ENCODE data around the gene THSD4.

The THSD4 gene

DNA sequence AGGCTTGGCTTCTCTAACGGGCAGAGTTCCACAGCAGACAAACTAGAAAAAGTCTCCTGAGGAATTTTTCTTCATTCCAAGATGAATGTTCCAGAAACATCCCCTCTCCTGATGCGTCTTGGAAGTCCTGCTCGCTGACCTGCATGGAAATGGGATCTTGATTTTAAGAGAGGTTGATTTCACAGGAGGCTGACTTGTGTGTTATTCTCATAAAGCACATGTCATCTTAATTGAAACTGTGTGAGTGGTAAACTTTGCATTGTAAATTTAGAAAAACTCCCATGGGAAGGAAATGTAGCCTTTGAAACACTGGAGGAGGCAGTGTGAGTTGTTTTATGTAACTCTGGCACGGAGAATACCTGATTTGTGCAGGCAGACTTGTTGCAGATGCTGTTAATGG, 357.3 kb downstream of the THSD4 start:
- no peak for FAIRE-seq

DNA sequence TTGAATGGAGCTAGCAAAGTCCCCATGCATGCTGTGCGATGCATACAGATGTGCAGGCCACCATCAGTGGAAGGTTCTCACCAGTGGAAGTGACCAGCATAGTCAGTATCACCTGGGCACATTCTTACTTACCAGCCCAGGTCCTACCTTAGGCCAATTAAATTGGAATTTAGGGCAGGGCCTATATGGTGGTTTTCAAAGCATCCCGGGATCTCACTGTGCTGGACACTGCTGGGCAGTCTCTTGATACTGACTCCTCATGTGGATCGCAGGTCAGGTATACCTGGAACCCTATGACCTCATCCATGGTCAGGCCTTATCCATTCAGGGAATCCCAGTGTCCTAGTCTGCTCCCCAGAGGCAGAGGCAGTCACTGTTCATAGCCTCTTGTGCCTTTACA, 358.5 kb downstream of the THSD4 start:
- FAIRE-seq: no peak

DNA sequence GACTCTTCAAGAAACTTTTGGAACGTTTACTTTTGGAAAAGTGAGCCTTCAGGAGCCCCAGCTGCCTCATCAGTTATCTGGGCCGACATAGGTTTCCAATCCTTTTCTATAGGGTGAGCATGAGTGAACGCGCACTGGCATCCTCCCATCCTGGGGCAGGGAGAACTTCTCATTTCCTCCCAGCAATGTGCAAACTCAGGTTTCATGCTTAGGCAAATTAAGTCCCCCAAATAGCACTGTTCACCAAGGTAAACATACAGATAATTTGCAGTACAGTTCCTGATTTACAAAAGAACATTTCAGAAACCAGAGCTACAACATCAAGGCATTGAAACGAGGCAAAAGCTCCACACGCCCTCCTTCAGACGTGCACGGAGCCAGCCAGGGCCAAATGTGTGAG, 361.6 kb downstream of the THSD4 start:
- FAIRE-seq: no peak

DNA sequence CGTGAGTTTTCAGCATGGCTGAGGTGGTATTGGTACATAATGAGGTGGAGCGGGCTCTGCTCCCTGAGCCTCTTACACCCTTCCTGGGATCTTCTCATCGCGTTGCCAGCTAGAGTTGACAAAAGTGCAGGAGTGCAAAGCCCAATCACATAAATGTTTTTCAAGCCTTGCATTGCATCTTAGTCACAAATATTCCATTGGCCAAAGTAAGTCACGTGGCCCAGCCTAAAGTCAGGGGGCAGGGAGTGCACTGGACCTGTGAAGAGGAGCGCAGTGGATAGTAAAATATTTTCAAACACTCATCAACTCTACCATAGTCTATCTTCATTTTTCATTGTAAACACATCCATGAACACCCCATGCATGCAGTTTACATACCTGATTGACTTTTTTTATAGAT, 365.3 kb downstream of the THSD4 start:
- no peak for FAIRE-seq

DNA sequence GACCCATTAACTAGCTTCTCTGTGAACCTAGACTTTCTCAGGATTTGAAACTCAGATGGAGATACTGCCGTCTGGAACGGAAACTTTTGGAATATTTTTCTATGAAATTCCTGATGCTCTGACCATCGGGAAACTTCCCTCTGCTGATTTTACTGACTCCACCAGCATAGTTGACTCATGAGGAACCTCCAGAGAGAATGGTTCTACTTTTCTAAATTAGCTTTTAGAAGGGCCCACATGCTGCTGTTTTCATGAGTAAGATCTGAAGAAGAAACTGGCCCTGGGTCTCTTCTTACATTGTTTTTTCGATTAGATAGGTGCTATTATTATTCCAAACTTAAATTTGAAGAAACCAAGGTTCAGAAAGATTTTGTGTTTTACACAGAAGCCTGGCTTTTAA, 368.8 kb downstream of the THSD4 start:
- FAIRE-seq: no peak

DNA sequence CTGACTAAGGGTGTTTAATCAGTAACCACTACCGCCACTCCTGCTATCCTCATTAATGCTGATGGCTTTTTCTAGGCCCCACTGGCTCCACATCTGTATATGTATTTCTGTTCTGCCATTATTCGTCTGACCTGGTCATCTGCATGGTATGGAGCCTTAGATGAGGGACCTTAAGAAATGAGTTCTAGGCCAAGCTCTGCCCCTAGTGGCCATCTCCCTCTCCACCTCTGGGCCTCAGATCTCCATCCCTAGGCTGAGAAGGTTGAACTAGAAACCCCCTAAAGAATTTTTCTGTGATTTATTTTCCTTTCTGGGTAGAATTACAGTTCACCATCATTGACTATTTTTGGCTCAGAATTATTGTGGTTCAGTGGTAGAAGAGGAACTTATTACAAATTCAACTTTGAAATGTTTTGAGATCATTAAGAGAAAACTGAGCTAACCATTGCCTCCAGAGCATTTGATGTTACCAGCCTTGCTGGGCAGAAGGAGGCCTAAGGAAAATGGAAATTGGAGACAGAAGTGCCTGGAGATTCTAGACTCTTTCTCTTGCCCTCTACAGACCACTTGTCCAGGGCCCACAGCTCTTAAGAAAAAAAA, 369.9 kb downstream of the THSD4 start:
- no peak for FAIRE-seq

DNA sequence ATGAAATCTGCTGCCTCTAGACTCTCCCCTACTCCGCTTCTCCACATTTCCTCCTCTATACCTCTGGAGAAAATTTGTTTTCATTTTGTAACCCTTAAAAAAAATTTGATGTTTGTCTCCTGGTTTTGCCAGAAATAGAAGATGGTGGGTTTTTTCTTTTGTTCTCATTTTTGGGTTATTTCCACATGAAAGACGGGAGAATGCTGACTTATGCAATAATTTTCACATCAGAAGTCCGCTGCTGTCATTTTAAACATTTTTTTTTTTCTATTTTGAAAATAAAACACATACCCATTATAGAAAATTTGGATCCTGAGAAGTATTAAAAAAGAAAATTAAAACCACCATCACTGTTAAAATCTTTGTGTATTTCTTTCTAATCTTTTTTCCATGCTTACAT, 374.3 kb downstream of the THSD4 start:
- FAIRE-seq: no peak

DNA sequence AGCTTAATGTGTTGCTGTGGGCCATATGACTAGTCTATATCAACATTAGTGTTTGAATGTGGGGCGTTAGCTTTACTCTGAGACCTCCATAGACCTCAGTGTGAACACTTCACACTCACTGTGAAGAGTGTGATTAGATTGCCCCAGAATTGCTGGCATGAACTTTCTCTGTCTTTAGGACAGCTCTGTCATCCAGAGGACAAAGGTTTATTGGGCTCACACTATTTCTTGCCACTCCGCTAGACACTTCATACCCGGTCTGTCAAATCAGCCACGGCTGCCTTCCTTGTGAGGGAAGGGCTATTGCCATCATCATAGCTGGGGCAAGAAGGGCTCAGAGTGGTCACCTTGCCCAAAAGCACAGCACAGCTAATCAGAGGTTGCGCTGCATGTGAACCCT, 378.3 kb downstream of the THSD4 start:
- no peak for FAIRE-seq

DNA sequence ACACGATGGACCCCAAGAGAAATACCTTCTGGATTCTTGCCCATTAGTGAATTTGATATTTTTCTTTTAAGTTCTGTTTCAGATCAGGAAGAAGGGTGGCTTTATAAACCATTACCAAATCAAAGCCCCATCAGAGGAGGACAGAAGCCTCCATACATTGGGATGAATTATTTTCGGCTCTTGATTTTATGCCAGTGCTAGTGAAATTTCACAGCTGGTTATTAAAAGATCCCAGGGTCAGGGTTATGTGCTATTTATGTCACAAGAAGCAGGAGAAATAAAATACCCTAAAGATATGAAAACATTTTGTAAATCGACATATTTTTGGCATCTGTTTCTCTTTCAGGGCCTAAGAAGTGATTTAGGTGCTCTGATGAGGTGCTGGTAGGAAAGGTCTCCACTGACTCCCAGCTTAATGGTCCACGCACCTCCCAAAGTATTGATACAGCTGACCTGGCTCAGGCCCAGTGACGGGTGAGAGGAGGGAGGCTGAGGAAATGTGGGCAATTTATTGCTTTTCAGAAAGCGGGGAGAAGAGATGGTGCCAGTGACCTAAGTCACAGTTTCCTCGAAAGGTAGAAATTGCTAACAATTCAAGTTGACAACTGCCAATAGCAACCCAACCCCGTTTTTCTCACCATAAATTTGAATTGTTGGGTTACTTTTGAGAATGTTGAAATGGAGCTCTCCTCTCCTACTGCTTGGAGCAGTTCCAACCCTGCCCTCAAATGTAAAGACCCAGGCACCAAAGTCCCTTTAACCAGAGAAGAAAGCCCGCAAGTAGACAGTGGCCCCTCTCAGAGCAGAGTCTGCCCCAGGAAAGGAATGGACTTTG, 379.5 kb downstream of the THSD4 start:
- no peak for FAIRE-seq

DNA sequence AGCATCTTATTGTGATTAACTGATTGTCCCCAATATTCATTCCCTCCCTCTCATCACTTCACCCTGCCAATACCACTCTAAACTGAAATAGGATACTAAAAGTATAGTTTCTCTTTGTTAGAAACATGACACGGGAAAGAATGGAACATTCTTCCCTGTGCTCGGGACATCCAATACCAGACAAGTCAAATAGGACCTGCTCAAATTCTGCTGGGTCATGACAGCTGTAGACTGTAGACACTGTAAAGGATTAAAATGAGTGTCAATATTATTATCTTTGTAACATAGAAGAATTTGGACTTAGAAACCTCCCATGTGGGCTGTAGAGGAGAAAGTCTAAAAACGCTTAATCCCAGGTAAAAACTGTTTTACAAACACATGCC, 380.1 kb downstream of the THSD4 start:
- FAIRE-seq: no peak

DNA sequence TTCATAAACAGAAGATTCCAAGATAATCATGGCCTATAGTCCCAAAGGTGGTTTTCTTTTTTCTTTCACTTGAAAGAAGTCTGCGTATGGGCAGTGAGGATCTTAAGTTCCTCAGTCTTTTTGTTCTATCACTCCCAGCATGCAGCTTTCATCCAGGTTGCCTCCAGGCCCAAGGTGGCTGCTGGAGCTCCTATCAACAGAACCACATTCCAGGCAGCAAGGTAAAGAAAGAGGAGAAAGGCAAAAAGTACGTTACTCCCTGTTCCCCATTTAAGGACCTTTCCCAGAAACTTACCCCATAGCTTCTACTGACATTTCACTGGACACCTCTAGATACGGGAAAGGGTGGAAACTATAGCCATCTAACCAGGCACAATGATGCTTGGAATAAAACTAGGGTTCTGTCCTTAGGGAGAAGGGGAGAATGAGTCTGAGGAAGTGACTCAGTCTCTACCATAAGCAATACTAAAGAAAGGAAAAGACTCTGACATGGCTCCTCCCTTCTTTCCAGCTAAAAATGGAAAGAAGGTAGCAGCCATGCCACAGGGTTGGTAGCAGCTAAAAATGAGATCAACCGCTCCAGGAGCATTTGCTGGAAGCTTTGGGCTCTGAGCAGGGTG, 381.2 kb downstream of the THSD4 start:
- FAIRE-seq: no peak

DNA sequence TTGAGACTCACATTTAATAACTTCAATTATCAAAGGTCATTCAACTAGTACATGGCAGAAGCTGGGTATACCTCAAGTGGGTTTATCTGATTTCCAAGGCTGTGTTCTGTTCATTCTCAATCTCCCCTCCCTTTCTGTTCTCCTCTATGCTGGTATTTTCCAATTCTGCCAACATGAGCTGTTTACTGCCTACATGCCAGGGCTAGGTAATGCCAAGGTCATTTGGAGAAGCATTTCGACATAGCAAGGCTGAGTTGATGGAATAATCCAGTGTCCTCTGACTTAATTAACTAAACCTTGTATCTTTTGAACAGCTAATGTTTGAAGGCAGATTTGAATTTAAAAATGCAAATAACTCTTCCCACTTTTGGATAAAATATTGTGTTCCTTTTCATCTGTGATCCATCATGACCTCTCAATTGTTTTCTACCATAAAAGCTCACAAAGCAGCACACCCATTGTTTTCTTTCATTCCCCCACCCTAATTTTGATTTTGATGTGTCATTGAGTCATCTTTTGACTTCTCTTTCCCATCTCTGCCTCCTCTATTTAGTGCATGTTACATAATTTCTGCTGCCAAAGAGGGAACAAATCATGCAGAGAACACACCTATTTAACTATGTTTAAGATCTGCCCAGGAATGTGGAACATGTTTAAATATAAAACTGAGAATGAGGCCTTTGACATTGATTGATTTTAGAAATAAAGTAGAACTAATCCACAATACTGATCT, 386.2 kb downstream of the THSD4 start:
- FAIRE-seq: no peak

DNA sequence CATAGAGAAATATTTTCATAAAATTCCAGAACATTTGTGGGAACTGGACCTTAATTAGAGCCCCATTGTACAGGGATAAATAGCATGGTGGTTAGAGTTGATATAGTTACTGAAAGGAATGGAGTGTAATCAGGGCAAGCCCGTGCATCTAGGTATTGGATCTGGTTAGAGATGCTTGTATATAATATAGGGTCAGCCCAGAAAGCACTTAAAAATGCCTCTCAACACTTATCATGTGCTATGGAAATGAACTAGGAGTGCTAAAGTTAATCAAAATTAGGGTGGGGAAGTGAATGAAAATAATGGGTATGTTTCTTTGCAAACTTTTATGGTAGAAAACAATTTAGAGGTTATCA, 386.8 kb downstream of the THSD4 start:
- no peak for FAIRE-seq

DNA sequence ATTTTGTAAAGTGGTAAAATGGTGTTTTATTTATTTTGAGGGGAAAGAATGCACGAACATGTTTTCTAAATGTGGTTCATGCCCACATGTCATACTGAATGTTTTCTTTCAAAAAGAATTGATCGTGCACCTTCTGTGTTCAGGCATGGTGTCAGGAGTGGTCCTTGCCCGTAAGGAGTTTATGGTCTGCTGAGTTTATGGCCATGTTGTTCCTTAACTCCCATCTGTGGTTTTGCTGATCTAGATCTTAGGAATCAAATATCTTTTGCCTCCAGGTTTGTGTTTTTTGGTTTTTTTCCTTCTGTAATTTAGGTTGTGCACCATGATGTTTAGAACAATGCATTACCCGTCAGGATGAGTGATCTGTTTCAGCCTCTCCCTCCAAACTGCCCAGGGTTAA, 390.7 kb downstream of the THSD4 start:
- FAIRE-seq: no peak

DNA sequence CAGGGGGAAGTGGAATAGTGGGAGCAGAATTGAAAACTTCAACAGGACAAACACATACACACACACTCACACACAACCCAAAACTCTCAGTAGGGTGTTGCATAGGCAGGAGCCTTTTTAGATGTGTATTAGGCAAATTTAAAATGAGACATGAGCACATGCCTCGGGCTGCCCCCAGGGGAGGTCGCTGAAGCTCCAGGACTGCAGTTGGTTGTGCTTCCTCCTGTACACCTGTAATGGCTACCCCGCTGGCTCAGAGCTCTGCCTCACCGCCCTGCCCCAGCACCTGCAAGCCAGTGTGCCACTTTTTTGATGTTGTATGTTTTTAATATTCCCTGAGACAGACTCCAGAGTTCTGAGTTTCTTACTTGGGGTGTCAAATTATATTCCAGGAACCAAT, 391.7 kb downstream of the THSD4 start:
- FAIRE-seq: no peak

DNA sequence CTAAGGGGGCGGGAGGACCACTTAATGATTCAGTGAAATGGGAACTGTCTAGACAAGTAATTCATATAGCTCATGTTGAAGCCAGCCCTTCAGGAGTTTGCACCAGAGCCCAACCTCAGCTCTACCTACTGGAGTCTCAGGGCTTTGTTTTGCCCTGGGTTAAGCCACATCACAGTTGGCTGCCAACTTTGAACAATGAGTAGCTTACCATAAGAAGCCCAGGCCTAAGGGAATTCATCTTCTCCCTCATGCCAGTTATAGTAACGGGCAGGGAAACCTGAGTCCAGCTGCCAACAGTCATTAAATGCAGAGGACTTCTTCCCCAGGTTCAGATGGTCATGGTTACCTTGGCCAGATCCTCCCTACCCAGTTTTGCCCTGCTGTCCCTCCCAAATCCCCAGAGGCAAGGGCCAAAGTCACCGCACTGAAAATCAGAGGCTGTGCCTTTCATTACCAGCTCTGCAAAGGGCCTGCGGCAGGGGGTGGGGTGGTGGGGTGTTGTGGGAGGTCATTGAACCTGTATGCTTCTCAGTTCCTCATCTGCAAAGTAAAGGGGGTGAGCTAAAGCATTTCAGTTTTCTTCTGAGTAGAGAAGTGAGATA, 392.9 kb downstream of the THSD4 start:
- FAIRE-seq: no peak

DNA sequence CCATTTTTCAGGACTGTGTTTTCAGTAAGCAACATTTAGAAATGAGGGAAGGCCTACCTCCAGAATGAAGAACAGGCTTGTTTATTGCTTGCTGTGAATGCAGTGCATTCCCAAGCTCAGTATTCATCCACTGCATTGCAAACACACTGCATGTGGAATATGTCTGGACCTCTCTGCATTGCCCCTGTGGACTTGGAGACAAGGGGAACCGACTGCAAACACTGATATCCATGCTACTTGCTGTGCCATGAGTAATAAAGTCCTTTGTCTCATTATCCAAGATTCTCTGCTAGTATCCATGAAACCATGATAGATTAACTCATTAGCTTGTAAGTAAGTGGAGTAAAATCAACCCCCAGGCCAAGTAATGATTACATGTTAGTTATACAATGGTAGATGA, 393.9 kb downstream of the THSD4 start:
- no peak for FAIRE-seq

DNA sequence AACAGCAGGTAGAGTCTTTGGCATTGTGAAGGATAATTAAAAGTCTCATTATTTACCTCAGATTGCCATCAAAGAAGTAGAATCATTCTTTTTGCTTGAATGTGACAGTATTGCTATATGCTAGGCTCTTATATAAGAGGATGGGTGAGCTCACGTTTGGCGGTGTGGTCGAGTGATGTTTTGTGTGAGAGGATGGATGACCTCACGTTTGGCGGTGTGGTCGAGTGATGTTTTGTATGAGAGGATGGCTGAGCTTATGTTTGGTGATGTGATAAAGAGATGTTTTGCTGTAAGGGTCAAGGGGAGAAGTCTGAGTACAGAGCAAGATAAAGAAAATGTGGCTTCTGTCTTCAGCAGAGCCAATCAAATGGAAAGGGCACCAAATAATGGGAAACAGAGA, 395.5 kb downstream of the THSD4 start:
- FAIRE-seq: no peak

DNA sequence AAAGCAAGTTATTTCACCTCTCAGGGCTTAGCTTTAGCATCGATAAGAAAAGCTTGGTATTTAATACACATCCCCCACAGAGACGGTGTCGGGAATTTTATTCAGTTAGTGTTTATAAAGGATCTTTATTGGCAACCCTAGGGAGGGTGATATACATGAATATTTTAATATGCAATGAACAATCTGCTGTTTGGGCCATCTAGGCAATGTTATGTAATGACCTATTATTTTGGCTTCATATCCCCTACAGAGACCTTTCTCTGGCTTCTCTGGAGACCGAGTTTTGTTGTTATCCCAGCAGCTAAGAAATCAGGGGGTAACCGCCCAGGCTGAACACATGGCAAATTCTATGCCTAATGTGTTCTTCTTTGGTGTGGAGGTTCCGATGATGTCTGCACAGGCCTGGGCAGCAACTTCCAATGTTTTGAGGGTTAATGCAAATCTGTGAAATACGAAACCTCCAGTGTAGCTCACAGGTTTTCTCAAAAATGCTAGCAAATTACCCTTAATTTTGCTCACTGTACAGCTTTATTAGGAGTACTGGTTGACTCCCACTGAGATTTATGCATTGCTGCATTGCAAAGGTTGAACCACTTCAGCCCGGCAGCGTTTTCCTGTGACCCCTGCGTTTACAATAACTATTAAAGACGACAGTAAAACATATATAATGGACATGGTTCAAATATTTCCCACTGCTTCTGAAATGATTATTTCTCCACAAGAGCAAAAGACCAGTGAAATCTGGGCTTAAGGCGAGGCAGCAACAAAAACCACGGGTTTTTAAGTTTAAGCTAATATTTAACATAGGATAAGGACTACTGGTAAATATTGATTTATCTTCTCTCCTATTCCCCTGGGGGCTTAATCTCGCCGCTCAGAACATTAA, 396.8 kb downstream of the THSD4 start:
- no peak for FAIRE-seq

DNA sequence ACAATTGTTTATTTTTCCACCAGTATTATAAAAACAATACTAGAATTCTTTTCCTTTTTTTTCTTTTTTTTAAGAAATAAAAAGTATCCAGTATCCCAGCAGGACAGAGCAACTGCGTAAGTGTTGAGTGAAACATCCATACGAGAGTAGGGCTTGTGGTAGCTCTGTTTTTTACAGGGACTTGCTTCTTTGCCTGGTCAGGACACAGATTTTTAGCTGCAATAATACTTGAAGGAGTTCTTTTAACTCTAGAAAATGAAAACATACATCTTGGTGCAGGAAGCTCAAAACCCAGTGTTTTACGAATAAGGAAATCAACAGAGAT, 397.4 kb downstream of the THSD4 start:
- FAIRE-seq: no peak

DNA sequence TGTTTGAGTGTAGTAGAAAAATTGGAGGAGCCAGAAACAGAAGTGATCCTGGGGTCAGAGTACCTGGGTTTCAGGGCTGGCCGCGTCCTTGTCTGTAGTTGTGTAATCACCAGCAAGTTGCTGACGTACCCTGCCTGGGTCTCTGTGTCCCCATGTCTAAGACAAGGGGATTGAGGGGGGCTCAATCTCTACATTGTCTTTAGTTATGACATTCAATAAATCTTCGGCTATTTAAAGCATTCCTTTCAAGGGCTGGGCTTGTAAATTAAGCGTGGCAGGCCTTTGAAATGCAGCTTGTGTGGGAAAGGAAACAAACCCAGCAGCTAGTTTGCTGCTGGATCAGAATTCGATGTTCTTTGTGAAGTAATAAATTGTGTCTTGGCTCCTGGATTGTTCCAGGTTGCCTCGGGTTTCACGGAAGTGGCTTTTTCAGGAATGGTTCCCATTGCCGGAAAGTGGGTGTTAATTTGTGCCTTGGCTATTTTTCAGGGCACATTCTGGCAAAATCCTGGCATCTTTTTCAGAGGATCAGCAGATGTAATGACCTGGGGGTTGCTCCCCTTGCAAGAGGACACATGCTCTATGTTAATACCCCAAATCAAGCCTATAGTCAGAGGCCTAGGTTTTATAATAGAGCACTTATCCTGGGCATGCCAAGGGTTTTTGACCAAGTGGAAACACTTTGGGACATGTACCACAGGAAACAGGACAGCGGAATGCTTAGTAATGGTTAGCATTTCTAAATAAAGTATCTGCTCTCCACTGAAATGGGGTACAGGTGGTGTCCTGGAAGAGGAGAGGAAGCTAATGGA, 400.3 kb downstream of the THSD4 start:
- FAIRE-seq: no peak

DNA sequence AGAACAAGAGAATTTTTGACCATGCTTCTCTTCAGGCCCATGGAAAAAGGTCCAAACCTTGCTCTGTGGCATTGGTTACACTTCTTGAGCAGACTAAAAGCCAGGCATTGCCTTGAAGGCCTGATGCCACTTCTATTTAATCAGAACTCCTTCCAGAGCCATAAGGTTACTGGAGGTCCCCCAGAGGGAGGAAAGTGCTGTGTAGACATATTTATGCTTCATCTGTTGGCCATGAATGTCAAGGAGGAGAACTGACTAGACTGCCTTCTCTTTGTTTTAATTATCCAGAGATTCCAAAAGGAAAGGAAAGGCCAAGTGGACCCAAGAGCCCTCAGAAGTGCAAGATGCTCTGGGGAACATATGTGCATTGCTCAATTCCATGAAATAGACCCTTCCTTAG, 402.5 kb downstream of the THSD4 start:
- FAIRE-seq: no peak
